ENCODE measurements around the gene ZNF117. TPM values are rescaled to one million over a fixed set of nuclear protein-coding genes. Genes with fewer than 3 reads are reported as not detected.
A peak's percentile ranks its signal among the peaks of the same experiment; 100 is the strongest.

Gene ZNF117
- total and polyA plus RNA-seq, 2 donors (not counting 3 experiments of a cell fraction or from before 2014, with no cell fraction given) = 5.9 to 12.6 TPM

- no peak for TF ChIP-seq GATA2 (IDR thresholded peaks at IDR 0.05; ENCODE audit: insufficient read depth, insufficient read length, low read depth, low read length)
- no peak for TF ChIP-seq MAX (IDR thresholded peaks at IDR 0.05; ENCODE audit: insufficient read depth, insufficient read length)
- TF ChIP-seq JUN (IDR thresholded peaks at IDR 0.05; ENCODE audit: borderline replicate concordance, insufficient read depth, insufficient read length, low read depth) = no peak
- no peak for TF ChIP-seq FOS (IDR thresholded peaks at IDR 0.05; ENCODE audit: borderline replicate concordance, insufficient read depth, low read length)
- TF ChIP-seq CTCF (IDR thresholded peaks at IDR 0.05; ENCODE audit: extremely low read depth in 1 of 2, insufficient read depth in 1 of 2, low read depth in 1 of 2, low read length in 2 of 2) = no peak
- no peak for TF ChIP-seq EZH2 (IDR thresholded peaks at IDR 0.05; ENCODE audit: borderline replicate concordance, low read depth, low read length, severe bottlenecking)
- no peak for TF ChIP-seq POLR2AphosphoS5 (IDR thresholded peaks at IDR 0.05; ENCODE audit: insufficient read depth, low read depth, low read length)
- TF ChIP-seq POLR2A (IDR thresholded peaks at IDR 0.05; ENCODE audit: low read depth, low read length) = no peak
- TF ChIP-seq MYC (IDR thresholded peaks at IDR 0.05; ENCODE audit: low read depth, low read length) = no peak
- peak; percentile 15 for DNase-seq (ENCODE audit: low read depth, low spot score)
- no peaks in the 10 kb centered on the region for H3K4me1 ChIP-seq (ENCODE audit: control insufficient read depth, extremely low read depth, insufficient read depth, low read length)
- ChIA-PET CTCF (interaction anchor here (1.0 kb wide), 1 partner anchor 9 kb away, joined by 3 read pairs; no protein-coding TSS in a partner anchor), POLR2A (no interaction called here)
- FAIRE-seq = no peak
- dilution Hi-C loops (cut with MboI; ENCODE audit: extremely low pct_ligation_motif_present, low sequenced_read_pairs) = no loop called here
- no peaks in the 10 kb centered on the region for H3K27me3 ChIP-seq (ENCODE audit: control insufficient read depth in 2 of 2, insufficient read depth in 2 of 2, low read length in 2 of 2)
- BruUV-seq (replicated peaks) = no TSS peak
- no peaks in the 10 kb centered on the region for H3K9me3 ChIP-seq (replicated peaks; ENCODE audit: control insufficient read depth, insufficient read depth, low read length)
- no peak overlapping the region for H2AFZ ChIP-seq (ENCODE audit: low read depth, low read length)
- no peak overlapping the region for H3K4me2 ChIP-seq (ENCODE audit: insufficient read depth, low read length)
- H4K20me1 ChIP-seq (replicated peaks; ENCODE audit: control insufficient read depth, extremely low read depth, insufficient read depth, low read length) = no peaks in the 10 kb centered on the region
- H3K27ac ChIP-seq (ENCODE audit: insufficient read depth, low read depth, low read length) = no peak overlapping the region
- intact Hi-C loops (cut with micrococcal nuclease) = no loop called here
- no peaks in the 10 kb centered on the region for H3K79me2 ChIP-seq (ENCODE audit: control insufficient read depth, insufficient read depth, low read length)
- no peak overlapping the region for H3K9ac ChIP-seq (replicated peaks; ENCODE audit: extremely low read depth, insufficient read depth, low read length)
- H3K4me3 ChIP-seq (replicated peaks in 1 of 3; ENCODE audit: insufficient read depth in 1 of 3, low read depth in 1 of 3, low read length in 3 of 3) = no peak overlapping the region
- no peaks in the 10 kb centered on the region for H3K36me3 ChIP-seq (ENCODE audit: control insufficient read depth in 2 of 2, extremely low read depth in 1 of 2, insufficient read depth in 2 of 2, low read length in 2 of 2)
- H3K9me1 ChIP-seq (replicated peaks; ENCODE audit: control insufficient read depth, extremely low read depth, insufficient read depth, low read length) = no peaks in the 10 kb centered on the region
These were observed 31.6 kb downstream of the ZNF117 start for GRCh38 chr7:64959072-64959747.
